T-helper 1 cell treated with Interleukin-12 subunit alpha and Interleukin-12 subunit beta and Interleukin-4 antibody, amounts not matched to agents 30 μg/mL and 1 μg/mL, for 36 hours (primary cell): Measurements from ENCODE around the gene IVNS1ABP.
"Not testable (repeated sequence)": the region's sequence is repeated elsewhere in the genome, so short reads cannot be mapped to it uniquely, and the experiment has no call there.

ENCODE experiments used
- H3K27ac Mint-ChIP-seq: one replicate; pipeline ENCODE4 v1.8.0; 2021; ENCODE audit warnings: mild to moderate bottlenecking, mixed read lengths
- H3K27me3 Mint-ChIP-seq: one replicate; pipeline ENCODE4 v1.8.0; 2021; ENCODE audit warnings: low read depth, mixed read lengths
- H3K36me3 Mint-ChIP-seq: one replicate; pipeline ENCODE4 v1.8.0; 2021; ENCODE audit warnings: low read depth, mixed read lengths
- H3K4me1 Mint-ChIP-seq: one replicate; pipeline ENCODE4 v1.8.0; 2021; ENCODE audit warnings: low read depth, mixed read lengths
- H3K4me3 Mint-ChIP-seq: one replicate; pipeline ENCODE4 v1.8.0; 2021; ENCODE audit warnings: mild to moderate bottlenecking, moderate library complexity, mixed read lengths
- H3K9me3 Mint-ChIP-seq: one replicate; pipeline ENCODE4 v1.8.0; 2021; ENCODE audit warnings: mixed read lengths

Gene IVNS1ABP

DNA sequence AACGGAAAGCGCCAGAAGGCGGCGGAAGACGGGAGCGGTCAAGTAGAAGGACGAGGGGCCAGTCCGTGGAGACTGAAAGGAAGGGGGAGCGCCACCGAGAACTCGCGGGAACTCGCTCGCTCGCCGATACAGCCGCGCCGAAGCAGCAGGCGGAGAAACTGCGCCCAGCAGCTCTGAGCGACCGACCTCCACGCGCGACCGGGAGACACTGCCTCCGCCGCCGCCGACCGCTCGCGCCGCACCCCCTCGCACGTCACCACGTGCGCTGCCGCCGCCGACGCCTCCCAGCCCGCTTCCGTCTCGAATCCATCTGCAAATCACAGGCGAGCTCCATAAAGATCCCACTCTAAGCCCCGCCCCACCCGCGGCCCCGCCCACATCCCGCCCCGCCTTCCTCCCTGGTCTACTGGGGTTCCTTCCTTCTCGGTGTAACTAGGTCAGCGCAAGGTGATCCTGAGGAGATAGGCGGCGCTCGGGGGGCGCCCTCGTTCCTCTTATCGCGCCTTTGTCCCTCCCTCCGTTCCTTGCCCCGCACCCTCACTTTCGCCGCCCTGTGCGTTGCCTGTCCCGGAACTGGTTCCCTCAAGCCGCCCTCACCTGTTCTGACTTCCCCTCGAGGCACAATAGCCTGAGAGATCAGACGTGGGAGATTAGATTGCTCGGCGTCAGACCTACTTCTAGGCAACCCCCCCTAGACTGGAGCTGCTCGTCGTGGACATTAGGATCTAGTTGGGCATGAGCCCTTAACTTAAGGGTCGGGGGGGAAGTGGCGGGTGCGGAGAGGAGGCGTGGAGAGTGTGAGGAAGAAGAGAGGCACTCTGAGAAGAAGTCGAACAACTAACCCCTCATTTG is at the start of gene IVNS1ABP:
TSS of gene IVNS1ABP (minus strand) at position 210 of the 852 bp plus-strand sequence. CDS start 7,750 bp downstream, outside the sequence.
- no peaks in the 10 kb centered on the region for H3K27me3 Mint-ChIP-seq
- H3K27ac Mint-ChIP-seq: peak within 1 kb of the TSS; percentile 95
- H3K4me3 Mint-ChIP-seq: peak within 1 kb of the TSS; percentile 99
- H3K36me3 Mint-ChIP-seq: peaks cover 33% of the 10 kb centered on the region
- peaks cover 41% of the 10 kb centered on the region for H3K4me1 Mint-ChIP-seq
- no peaks in the 10 kb centered on the region for H3K9me3 Mint-ChIP-seq

DNA sequence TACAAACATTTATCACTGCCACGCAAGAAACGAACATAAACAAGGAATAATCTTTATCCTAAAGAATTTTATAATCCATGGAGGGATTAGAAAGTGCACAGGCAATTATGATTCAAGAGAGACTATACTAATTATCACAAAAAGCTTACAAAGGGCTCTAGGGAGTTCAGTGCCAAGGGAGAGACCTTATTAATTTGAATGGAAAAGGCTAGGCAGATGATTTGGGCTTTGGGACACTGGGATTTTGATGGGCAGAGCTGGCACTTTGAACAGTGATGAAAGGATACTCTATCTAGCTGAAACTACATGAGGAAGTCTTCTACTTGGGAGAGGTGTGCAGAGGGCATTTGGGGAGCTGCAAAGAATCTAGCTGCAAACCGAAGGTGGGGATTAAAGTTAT is 48.9 kb upstream of the IVNS1ABP start:
- H3K27me3 Mint-ChIP-seq: no peaks in the 10 kb centered on the region
- H3K27ac Mint-ChIP-seq: no peak overlapping the region
- H3K9me3 Mint-ChIP-seq: peaks cover 38% of the 10 kb centered on the region

DNA sequence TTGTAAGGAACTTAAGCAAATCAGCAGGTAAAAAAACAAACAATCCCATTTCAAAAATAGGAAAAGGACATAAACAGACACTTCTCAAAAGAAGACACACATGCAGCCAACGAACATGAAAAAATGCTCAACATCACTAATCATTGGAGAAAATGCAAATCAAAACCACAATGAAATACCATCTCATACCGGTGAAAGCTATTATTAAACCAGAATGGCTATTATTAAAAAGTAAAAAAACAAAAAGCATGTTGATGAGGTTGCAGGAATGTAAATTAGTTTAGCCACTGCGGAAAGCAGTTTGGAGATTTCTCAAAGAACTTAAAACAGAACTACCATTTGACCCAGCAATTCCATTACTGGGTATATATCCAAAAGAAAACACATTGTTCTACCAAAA is 47.5 kb upstream of the IVNS1ABP start:
- H3K4me3 Mint-ChIP-seq, H3K27ac Mint-ChIP-seq, H3K27me3 Mint-ChIP-seq: not testable (repeated sequence)
- peaks cover 38% of the 10 kb centered on the region for H3K36me3 Mint-ChIP-seq
- H3K4me1 Mint-ChIP-seq: peaks cover 29% of the 10 kb centered on the region
- peaks cover 46% of the 10 kb centered on the region for H3K9me3 Mint-ChIP-seq

More for the DNA sequence above, 48.9 kb upstream of the IVNS1ABP start:
- H3K4me3 Mint-ChIP-seq: no peak overlapping the region
- H3K4me1 Mint-ChIP-seq: peaks cover 29% of the 10 kb centered on the region
- peaks cover 32% of the 10 kb centered on the region for H3K36me3 Mint-ChIP-seq

DNA sequence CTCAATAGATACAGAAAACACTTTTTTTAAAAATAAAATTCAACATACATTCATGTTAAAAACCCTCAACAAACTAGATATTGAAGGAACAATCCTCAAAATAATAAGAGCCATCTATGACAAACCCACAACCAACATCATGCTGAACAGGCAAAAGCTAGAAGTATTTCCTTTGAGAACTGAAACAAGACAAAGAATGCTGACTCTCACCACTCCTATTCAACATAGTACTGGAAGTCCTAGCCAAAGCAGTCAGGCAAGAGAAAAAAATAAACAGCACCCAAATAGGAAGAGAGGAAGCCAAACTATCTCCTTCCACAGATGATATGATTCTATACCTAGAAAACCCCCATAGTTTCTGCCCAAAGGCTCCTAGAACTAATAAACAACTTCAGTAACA is 46.2 kb upstream of the IVNS1ABP start:
- Mint-ChIP-seq H3K4me1 (peaks cover 20% of the 10 kb centered on the region), H3K4me3 (no peak overlapping the region), H3K27ac (peak overlapping the region; percentile 4), H3K9me3 (peaks cover 47% of the 10 kb centered on the region), H3K36me3 (peaks cover 38% of the 10 kb centered on the region), H3K27me3 (no peaks in the 10 kb centered on the region)

DNA sequence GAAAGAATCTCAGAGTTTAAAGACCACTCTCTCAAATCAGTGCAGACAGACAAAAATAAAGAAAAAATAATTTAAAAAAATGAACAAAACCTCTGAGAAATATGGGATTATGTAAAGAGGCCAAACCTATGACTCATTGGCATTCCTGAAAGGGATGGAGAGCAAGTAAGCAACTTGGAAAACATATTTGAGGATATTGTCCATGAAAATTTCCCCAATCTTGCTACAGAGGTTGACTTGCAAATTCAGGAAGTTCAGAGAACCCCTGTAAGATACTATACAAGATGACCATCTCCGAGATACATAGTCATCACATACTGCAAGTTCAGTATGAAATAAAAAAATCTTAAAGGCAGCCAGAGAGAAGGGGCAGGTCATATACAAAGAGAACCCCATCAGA is 43.7 kb upstream of the IVNS1ABP start:
- peaks cover 47% of the 10 kb centered on the region for H3K9me3 Mint-ChIP-seq
- peaks cover 37% of the 10 kb centered on the region for H3K36me3 Mint-ChIP-seq
- H3K4me3 Mint-ChIP-seq: no peak overlapping the region
- H3K4me1 Mint-ChIP-seq: peaks cover 15% of the 10 kb centered on the region
- no peak overlapping the region for H3K27ac Mint-ChIP-seq
- no peaks in the 10 kb centered on the region for H3K27me3 Mint-ChIP-seq

DNA sequence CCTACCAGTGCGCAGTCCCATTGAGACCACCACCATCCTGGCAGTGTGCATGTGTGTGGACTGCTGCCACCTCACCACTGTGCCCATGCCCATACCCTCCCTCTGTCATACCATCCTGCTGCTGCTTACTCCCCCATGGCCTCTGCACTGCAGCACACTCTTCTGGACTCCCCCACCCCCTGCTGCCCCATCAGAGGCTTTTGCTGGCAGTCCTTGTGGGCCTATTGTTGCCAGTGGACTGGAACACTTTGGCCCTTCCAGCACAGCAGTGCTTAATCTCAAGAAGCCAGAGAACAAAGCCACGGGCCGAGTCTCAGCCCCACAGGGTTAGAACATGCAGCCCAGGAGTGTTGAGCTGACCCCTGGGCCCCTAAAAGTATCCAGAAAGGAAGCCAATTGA is 41.9 kb upstream of the IVNS1ABP start:
- Mint-ChIP-seq H3K9me3 (peaks cover 42% of the 10 kb centered on the region), H3K4me3 (no peak overlapping the region), H3K36me3 (peaks cover 33% of the 10 kb centered on the region), H3K4me1 (peaks cover 13% of the 10 kb centered on the region), H3K27me3 (no peaks in the 10 kb centered on the region), H3K27ac (no peak overlapping the region)

DNA sequence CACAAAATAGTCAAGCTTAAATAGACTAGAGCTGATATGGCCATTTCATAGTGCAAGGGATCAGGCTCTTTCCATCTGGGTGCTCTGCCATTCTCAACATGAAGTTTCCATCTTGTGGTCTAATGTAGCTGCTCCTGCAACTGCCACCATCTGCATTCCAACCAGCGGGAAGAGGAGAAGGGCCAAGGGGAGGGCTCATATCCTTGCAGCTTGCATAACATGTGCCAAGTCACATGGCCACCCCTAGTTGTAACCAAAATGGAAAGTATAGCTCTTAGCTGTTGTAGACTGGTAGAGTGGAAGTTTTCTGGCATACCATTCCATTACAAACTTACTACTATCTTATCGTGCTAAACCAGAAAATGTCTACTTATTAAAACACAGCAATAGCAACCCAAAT is 38.9 kb upstream of the IVNS1ABP start:
- peaks cover 14% of the 10 kb centered on the region for H3K9me3 Mint-ChIP-seq
- H3K4me3 Mint-ChIP-seq: no peak overlapping the region
- H3K36me3 Mint-ChIP-seq: peaks cover 8% of the 10 kb centered on the region
- H3K4me1 Mint-ChIP-seq: no peaks in the 10 kb centered on the region
- no peaks in the 10 kb centered on the region for H3K27me3 Mint-ChIP-seq
- H3K27ac Mint-ChIP-seq: no peak overlapping the region

DNA sequence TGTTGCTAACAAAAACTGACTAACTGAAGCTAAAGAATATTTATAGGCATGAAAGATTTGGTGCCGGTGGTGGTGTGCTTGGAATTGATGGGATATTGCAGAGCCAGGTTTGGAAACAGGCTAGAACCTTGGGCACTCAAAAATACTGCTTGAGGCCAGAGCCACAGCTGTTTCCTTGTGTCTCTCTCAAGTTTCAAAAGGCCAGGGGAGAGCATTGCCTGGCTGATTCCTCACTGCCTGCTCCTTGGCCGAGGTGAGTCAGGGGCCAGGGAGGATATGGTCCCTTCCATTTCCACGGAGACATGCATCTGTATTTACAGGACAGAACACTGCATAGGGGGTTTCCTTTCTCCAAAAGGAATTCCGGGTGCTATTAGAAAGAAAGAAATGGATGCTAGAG is 36.1 kb upstream of the IVNS1ABP start:
- no peaks in the 10 kb centered on the region for H3K9me3 Mint-ChIP-seq
- no peak overlapping the region for H3K27ac Mint-ChIP-seq
- no peaks in the 10 kb centered on the region for H3K27me3 Mint-ChIP-seq
- H3K4me3 Mint-ChIP-seq: no peak overlapping the region
- H3K4me1 Mint-ChIP-seq: peaks cover 7% of the 10 kb centered on the region
- peaks cover 4% of the 10 kb centered on the region for H3K36me3 Mint-ChIP-seq

DNA sequence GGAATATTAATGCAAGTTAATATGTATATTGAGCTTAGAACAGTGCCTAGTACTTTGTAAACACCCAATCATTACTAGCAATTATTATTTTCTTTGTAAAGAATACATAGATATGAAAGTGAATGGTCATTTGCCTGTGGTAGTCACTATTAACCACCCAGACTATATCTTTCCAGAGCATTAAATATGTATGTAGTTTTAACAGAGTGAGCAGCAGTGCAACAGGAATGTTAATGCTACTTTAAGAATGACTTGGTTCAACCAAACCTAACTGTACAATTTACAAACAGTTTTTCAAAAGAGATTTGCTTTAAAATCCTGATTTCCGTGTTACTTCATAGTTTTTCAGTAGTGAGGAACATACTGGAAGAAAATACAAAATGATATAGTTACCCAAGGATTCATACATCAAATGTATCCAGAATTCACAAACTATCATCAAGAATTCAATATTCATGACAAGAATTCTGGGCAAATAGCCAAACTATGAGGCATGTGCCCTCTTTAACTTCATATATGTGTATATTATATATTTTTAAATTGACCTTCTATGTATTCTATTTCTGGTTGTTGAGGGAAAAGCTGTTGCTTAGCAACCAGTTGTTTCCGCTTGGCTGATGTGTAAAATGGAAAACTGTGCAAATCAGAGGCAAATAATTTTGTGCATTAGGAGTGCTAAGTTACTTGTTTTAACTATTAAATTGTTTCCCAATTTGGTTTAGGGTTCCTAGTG is 34.9 kb upstream of the IVNS1ABP start:
- Mint-ChIP-seq H3K4me1 (peaks cover 10% of the 10 kb centered on the region), H3K27ac (no peak overlapping the region), H3K36me3 (peaks cover 4% of the 10 kb centered on the region), H3K27me3 (no peaks in the 10 kb centered on the region), H3K9me3 (no peaks in the 10 kb centered on the region), H3K4me3 (no peak overlapping the region)

DNA sequence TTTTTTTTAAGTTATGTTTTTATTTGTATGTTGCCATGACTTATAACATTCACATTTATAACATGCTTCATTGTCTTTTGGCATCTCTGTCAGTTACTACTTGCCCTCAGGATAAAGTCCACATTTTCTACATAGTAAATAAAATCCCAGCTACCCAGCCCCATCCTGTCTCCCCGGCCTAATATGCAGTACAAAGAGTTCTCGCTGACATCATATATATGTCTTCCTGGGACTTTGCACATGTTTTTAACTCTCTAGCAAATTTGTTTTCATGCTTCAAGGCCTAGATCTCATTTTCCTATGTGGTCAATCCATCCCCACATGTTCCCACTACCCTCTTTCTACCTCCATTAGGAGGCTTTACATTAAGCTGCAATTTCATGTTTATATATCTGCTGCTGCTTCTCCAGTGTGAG is 33.0 kb upstream of the IVNS1ABP start:
- peaks cover 6% of the 10 kb centered on the region for H3K36me3 Mint-ChIP-seq
- H3K9me3 Mint-ChIP-seq: no peaks in the 10 kb centered on the region
- no peaks in the 10 kb centered on the region for H3K27me3 Mint-ChIP-seq
- H3K4me3 Mint-ChIP-seq: no peak overlapping the region
- H3K27ac Mint-ChIP-seq: no peak overlapping the region
- peaks cover 20% of the 10 kb centered on the region for H3K4me1 Mint-ChIP-seq

DNA sequence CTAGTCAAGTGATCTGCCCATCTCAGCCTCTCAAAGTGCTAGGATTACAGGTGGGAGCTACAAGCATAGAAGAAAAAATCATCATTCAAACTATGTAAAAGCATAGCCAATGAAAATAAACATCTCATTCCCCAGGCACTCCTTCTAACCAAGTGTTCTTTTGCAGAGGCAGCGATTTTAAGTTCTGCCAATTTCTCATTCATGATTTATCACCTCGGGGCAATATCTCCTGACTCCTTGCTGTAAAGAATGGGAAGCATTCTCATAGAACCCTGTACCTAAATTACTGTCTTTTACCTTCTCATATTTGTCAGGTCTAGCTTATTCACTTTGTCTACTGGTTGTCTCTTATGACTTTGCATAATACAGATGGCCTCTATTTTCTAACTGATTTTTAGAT is 32.5 kb upstream of the IVNS1ABP start:
- Mint-ChIP-seq H3K4me3 (no peak overlapping the region), H3K4me1 (peaks cover 20% of the 10 kb centered on the region), H3K27ac (no peak overlapping the region), H3K36me3 (peaks cover 6% of the 10 kb centered on the region), H3K9me3 (no peaks in the 10 kb centered on the region), H3K27me3 (no peaks in the 10 kb centered on the region)

DNA sequence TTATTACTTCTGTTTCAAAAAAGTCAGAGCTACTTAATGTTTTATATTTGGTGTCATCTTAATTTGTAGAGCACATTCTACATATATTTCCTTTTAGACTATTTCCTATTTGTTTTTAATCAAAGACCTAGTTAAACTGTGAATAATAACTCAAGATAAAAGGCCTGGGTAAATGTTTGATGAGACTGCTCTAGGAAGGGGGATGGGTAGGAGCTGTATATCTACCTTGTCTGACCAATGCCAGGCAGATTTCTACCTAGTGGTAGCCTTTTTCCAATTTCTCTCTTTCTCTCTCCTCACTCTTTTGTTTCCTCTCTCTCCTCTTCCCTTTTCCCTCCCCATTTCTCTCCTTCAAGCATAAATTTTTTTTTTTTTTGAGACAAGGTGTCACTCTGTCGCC is 31.9 kb upstream of the IVNS1ABP start:
- H3K9me3 Mint-ChIP-seq: no peaks in the 10 kb centered on the region
- H3K27ac Mint-ChIP-seq: no peak overlapping the region
- no peak overlapping the region for H3K4me3 Mint-ChIP-seq
- H3K36me3 Mint-ChIP-seq: peaks cover 6% of the 10 kb centered on the region
- H3K27me3 Mint-ChIP-seq: no peaks in the 10 kb centered on the region
- peaks cover 22% of the 10 kb centered on the region for H3K4me1 Mint-ChIP-seq

DNA sequence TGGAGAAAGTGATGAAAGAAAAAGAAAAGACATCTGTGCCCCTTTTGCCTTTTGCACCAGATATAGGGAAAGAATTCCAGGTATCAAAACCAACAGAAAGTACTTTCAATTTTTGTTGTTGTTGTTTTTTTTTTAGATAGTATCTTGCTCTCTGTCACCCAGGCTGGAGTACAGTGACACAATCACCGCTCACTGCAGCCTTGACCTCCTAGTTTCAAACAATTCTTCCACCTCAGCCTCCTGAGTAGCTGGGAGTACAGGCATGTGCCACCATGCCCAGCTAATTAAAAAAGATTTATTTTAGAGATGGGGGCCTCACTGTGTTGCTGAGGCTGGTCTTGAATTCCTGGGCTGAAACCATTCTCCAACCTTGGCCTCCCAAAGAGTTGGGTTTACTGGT is 31.3 kb upstream of the IVNS1ABP start:
- H3K4me1 Mint-ChIP-seq: peaks cover 22% of the 10 kb centered on the region
- no peak overlapping the region for H3K27ac Mint-ChIP-seq
- H3K4me3 Mint-ChIP-seq: no peak overlapping the region
- H3K27me3 Mint-ChIP-seq: no peaks in the 10 kb centered on the region
- peaks cover 6% of the 10 kb centered on the region for H3K36me3 Mint-ChIP-seq
- H3K9me3 Mint-ChIP-seq: no peaks in the 10 kb centered on the region

DNA sequence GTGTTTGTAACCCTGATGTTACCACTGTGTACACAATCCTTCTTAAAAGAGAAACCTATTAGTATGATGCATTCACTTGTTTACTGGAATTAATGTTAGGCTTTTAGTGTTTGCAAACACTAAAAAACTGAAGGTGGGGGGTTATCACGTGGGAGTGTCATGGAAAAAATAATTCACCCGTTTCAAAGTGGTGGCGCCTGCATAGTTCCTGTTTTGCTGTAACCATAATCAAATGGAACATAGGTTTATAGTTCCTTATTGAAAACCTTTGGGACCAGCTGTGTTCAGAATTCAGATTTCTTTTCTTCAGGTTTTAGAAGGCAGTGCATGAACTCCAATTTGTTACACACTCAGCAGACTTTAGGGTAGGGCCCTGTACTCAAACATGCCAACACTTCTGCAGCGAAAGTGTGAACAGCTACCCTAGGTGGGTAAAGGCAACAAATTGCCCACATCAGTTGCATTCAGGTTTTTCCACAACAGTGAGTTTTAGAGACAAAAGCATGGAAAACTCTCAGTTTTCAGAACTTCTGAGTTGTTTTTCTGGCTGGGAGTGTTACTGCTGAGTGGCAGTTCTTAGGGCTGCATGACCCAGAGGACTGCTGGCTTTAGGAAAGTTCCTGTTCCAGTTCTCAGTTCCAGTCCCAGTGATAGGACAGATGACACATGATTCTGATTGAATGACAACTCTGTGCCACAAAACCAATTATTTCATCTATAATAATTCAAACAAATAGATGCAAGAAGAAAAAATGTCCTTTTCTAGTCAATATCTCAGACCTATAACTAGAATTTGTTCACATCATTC is 29.1 kb upstream of the IVNS1ABP start:
- no peak overlapping the region for H3K27ac Mint-ChIP-seq
- H3K36me3 Mint-ChIP-seq: peaks cover 10% of the 10 kb centered on the region
- no peaks in the 10 kb centered on the region for H3K27me3 Mint-ChIP-seq
- peaks cover 27% of the 10 kb centered on the region for H3K4me1 Mint-ChIP-seq
- H3K9me3 Mint-ChIP-seq: no peaks in the 10 kb centered on the region
- H3K4me3 Mint-ChIP-seq: no peak overlapping the region
